ENCODE results near the gene SCN9A. TPM values are rescaled to one million over a fixed set of nuclear protein-coding genes. Genes with fewer than 3 reads are reported as not detected.

SCN9A gene
- total RNA-seq, 1 experiment from 2014 or later, result 0.07 TPM

DNA sequence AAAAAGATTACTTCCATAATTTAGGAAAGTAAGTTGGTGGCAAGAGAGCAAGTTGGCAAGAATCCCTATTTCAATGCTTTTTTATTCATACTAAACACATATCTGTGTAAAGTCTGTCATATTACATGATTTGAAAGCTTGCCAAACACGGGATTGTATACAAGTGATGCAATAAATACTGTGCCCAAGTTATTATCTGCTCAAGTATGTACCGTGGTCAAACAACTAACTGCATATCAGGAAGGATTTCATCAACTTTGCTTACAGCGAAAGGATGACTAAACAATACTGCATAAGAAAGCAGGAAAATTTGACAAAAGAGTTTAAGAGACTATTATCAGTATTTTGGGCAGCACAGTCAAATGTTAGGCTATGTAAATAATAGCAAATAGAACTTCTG lies 178.3 kb downstream of the SCN9A start (continued):
- TF ChIP-seq SIN3A (IDR thresholded peaks at IDR 0.05; ENCODE audit: low read depth) (no peak), EZH2phosphoT487 (IDR thresholded peaks at IDR 0.05; ENCODE audit: borderline replicate concordance) (no peak), SP1 (IDR thresholded peaks at IDR 0.05; ENCODE audit: low read depth) (no peak), CEBPB (IDR thresholded peaks at IDR 0.05; ENCODE audit: low read depth) (no peak), ZNF274 (IDR thresholded peaks at IDR 0.05; ENCODE audit: low read depth, low read length) (no peak)
- TF ChIP-seq, protein P1, sequence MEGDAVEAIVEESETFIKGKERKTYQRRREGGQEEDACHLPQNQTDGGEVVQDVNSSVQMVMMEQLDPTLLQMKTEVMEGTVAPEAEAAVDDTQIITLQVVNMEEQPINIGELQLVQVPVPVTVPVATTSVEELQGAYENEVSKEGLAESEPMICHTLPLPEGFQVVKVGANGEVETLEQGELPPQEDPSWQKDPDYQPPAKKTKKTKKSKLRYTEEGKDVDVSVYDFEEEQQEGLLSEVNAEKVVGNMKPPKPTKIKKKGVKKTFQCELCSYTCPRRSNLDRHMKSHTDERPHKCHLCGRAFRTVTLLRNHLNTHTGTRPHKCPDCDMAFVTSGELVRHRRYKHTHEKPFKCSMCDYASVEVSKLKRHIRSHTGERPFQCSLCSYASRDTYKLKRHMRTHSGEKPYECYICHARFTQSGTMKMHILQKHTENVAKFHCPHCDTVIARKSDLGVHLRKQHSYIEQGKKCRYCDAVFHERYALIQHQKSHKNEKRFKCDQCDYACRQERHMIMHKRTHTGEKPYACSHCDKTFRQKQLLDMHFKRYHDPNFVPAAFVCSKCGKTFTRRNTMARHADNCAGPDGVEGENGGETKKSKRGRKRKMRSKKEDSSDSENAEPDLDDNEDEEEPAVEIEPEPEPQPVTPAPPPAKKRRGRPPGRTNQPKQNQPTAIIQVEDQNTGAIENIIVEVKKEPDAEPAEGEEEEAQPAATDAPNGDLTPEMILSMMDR (IDR thresholded peaks at IDR 0.05 in 2 of 3, conservative IDR thresholded peaks at IDR 0.05 in 1 of 3; ENCODE audit: borderline replicate concordance in 1 of 3, insufficient read depth in 1 of 3, low read depth in 2 of 3, low read length in 2 of 3), result no peak

DNA sequence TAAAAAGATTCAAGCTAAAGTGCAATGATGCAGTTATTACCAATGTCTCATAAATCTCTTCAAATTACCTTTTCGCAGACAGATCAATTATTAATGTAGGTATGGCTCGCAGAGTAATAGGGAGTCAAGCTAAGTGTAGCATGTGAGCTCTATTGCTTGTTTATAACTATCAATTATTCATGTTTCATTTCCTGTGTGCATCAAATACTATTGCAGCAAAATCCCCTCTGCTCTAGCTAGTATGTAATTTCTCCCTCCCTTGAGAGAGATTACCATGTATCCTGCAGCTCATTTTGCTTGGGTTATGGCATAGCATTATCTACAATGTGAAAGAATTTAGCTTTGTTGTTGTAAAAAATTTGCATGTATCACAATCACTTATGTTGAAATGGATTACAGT lies 182.3 kb downstream of the SCN9A start:
- Histone ChIP-seq H3K27ac (ENCODE audit: low read depth, low read length) (no peak overlapping the region), H3K9me2 (ENCODE audit: insufficient read depth) (no peaks in the 10 kb centered on the region), H3K4me2 (ENCODE audit: low read length) (no peak overlapping the region), H3K27me3 (ENCODE audit: insufficient read depth, low read length) (peaks cover 13% of the 10 kb centered on the region; the same call in 1 of the 2 replicates), H4K20me1 (ENCODE audit: insufficient read depth) (no peaks in the 10 kb centered on the region), H2AFZ (ENCODE audit: low read depth, low read length, poor library complexity, severe bottlenecking) (no peak overlapping the region), H3K36me3 (ENCODE audit: control insufficient read depth in 1 of 2, insufficient read depth in 2 of 2, low read length in 2 of 2) (no peaks in the 10 kb centered on the region), H3K9me3 (ENCODE audit: control insufficient read depth in 1 of 2, insufficient read depth in 1 of 2, low read depth in 1 of 2, low read length in 2 of 2) (no peaks in the 10 kb centered on the region), H3K9ac (ENCODE audit: low read length) (no peak overlapping the region), H3K4me1 (ENCODE audit: control insufficient read depth in 1 of 2, insufficient read depth in 2 of 2, low read length in 2 of 2) (no peaks in the 10 kb centered on the region), H3K79me2 (ENCODE audit: insufficient read depth, low read length) (no peaks in the 10 kb centered on the region), H3K4me3 (replicated peaks in 1 of 2; ENCODE audit: low read depth in 1 of 2, low read length in 2 of 2) (no peak overlapping the region)
- POLR2A ChIA-PET, result no interaction called here
- no peak for TF ChIP-seq POLR2A (IDR thresholded peaks at IDR 0.05; ENCODE audit: borderline replicate concordance, extremely low read depth, insufficient read depth, insufficient read length)
- TF ChIP-seq ELF1 (IDR thresholded peaks at IDR 0.05; ENCODE audit: borderline replicate concordance, low read depth), result no peak
- no peak for TF ChIP-seq JUND (IDR thresholded peaks at IDR 0.05)
- TF ChIP-seq SRF (IDR thresholded peaks at IDR 0.05; ENCODE audit: low read depth), result no peak
- no peak for TF ChIP-seq SIN3A (IDR thresholded peaks at IDR 0.05; ENCODE audit: low read depth)
- TF ChIP-seq EZH2phosphoT487 (IDR thresholded peaks at IDR 0.05; ENCODE audit: borderline replicate concordance), result no peak
- TF ChIP-seq, protein P2, sequence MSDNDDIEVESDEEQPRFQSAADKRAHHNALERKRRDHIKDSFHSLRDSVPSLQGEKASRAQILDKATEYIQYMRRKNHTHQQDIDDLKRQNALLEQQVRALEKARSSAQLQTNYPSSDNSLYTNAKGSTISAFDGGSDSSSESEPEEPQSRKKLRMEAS (IDR thresholded peaks at IDR 0.05), result no peak
- no peak for TF ChIP-seq CEBPB (IDR thresholded peaks at IDR 0.05; ENCODE audit: low read depth)
- TF ChIP-seq SP1 (IDR thresholded peaks at IDR 0.05; ENCODE audit: low read depth), result no peak
- intact Hi-C loops (cut with micrococcal nuclease), result no loop called here
- RAD21 ChIA-PET (ENCODE audit: low non-redundant PET in 1 of 2, low total read pairs in 2 of 2, uncharacterized antibody in 2 of 2, unreplicated experiment in 2 of 2), result no interaction called here
- CTCF ChIA-PET, result no interaction called here
- ATAC-seq (no peak), DNase-seq (ENCODE audit: low read depth, low spot score) (no peak)
- BruUV-seq (replicated peaks), result no TSS peak
